GM10266 (cell line): ENCODE results near the gene PRDM16.

ENCODE experiments used
- DNase-seq: peaks from one replicate; pipeline ENCODE4 v3.0.0; 2012; ENCODE audit errors: extremely low spot score
- TF ChIP-seq, protein P1 (sequence below): IDR thresholded peaks from 2 replicates; pipeline ENCODE4 v1.5.1; 2012; ENCODE audit warnings: mild to moderate bottlenecking, low read depth; ENCODE audit not compliant: control insufficient read depth, insufficient read depth; ENCODE audit errors: missing control alignments

Gene PRDM16

GRCh38 chr1:3156936-3157335, 87.9 kb downstream of the PRDM16 start:
- no peak for DNase-seq
- TF ChIP-seq, protein P1, sequence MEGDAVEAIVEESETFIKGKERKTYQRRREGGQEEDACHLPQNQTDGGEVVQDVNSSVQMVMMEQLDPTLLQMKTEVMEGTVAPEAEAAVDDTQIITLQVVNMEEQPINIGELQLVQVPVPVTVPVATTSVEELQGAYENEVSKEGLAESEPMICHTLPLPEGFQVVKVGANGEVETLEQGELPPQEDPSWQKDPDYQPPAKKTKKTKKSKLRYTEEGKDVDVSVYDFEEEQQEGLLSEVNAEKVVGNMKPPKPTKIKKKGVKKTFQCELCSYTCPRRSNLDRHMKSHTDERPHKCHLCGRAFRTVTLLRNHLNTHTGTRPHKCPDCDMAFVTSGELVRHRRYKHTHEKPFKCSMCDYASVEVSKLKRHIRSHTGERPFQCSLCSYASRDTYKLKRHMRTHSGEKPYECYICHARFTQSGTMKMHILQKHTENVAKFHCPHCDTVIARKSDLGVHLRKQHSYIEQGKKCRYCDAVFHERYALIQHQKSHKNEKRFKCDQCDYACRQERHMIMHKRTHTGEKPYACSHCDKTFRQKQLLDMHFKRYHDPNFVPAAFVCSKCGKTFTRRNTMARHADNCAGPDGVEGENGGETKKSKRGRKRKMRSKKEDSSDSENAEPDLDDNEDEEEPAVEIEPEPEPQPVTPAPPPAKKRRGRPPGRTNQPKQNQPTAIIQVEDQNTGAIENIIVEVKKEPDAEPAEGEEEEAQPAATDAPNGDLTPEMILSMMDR = no peak

GRCh38 chr1:3158347-3158746, 89.3 kb downstream of the PRDM16 start:
- TF ChIP-seq, protein P1 = no peak

DNA sequence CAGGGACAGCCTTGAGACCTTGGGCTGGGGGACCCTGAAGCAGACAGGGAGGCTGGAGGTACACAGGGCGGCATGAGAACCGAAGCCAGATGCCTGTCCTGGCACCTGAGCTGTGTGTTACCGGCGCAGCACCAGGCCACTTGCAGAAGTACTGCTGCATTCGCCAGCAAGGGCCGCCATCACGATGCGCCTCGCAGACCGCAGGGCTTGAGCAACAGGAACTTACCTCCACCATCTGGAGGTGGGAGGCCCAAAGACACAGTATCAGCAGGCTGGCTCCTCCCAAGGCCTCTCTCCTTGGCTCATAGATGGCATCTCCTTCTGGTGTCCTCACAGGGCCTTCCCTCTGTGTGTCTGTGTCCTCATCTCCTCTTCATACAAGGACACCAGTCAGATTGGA, 90.1 kb downstream of the PRDM16 start:
- TF ChIP-seq, protein P1 = no peak
- no peak for DNase-seq

More at GRCh38 chr1:3158347-3158746, 89.3 kb downstream of the PRDM16 start:
- no peak for DNase-seq

DNA sequence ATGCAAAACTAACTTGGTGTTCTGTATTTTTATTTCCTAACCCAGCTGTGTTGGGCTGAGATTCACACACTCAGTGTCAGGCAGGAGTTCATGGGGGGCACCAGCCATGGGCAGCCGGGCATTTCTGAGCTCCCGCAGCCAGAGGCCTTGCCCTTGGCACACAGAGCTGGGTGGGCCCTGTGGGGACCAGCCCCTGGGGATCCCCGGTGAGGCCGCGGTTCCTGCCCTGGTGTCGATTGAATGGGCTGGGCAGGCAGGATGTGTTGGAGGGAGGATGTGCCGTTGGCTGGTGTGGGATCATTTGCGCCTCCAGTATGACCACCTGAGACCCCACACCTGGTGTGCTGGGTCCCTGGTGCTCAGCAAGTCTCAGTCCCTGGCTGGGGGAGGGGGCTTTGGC, 91.0 kb downstream of the PRDM16 start:
- TF ChIP-seq, protein P1 = no peak
- no peak for DNase-seq

- TF ChIP-seq, protein P1 = no peak
- no peak for DNase-seq
These were observed 91.7 kb downstream of the PRDM16 start for GRCh38 chr1:3160647-3161145.

DNA sequence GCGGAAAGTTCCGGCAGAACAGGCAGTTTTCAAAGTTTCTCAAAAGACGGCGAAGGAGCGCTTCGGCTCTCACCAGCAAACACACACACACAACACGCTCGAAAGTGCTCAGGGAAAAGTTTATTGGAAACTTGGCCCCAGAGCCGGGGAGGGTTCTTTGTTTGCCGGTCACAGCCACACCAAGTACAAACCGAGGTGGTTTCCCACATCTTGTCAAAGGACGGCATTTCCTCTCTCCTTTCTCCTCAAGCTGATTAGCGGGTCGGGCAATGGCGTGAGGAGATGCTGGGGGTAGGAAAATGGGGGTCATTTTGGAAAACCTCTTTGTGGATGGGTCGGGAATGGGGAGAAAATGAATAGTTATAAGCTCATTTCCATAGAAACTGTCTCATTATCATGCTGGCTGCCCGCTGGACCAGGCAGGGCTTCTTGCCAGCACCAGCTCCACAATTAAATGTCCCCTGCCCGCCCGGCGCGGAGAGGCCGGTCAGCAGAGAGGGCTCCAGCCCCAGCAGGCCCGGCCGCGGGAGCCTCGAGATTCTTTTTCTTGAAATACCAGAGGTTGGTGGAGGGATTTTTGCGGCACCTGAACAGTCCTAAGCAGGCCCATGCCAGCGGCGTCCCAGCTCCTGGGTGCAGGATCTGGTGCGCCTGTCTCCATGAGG, 92.3 kb downstream of the PRDM16 start:
- TF ChIP-seq, protein P1 = no peak
- no peak for DNase-seq

GRCh38 chr1:3162322-3162882, 93.4 kb downstream of the PRDM16 start:
- TF ChIP-seq, protein P1 = no peak

More at GRCh38 chr1:3162322-3162882, 93.4 kb downstream of the PRDM16 start:
- no peak for DNase-seq
